ENCODE data around the gene CRYBG1.

Gene CRYBG1

DNA sequence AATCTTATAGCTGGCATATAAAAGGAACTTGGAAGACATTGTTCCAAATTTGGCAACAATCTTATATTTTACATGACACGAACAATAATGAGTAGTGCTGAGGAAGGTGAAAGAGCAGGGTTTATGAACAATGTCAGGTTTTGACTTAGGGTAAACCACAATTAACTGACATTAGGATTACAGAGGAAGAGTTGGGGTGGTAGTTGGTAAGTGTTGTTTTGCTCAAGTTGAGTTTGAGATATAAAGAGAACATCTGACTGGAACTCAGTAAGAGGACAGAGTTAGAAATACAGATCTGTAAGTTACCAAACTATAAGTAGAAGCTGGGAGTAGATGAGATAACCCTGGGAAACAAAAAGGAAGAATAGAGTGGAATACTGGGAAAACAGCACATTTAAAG lies 253.6 kb downstream of the CRYBG1 start:
- no peak overlapping the region for H3K4me3 ChIP-seq (ENCODE audit: low read depth, low read length)
- DNase-seq (ENCODE audit: low read depth), result no peak
- TF ChIP-seq MYC (IDR thresholded peaks at IDR 0.05; ENCODE audit: low read depth, low read length) (no peak), POLR2A (IDR thresholded peaks at IDR 0.05; ENCODE audit: extremely low read depth, insufficient read length) (no peak)
- TF ChIP-seq, protein P1, sequence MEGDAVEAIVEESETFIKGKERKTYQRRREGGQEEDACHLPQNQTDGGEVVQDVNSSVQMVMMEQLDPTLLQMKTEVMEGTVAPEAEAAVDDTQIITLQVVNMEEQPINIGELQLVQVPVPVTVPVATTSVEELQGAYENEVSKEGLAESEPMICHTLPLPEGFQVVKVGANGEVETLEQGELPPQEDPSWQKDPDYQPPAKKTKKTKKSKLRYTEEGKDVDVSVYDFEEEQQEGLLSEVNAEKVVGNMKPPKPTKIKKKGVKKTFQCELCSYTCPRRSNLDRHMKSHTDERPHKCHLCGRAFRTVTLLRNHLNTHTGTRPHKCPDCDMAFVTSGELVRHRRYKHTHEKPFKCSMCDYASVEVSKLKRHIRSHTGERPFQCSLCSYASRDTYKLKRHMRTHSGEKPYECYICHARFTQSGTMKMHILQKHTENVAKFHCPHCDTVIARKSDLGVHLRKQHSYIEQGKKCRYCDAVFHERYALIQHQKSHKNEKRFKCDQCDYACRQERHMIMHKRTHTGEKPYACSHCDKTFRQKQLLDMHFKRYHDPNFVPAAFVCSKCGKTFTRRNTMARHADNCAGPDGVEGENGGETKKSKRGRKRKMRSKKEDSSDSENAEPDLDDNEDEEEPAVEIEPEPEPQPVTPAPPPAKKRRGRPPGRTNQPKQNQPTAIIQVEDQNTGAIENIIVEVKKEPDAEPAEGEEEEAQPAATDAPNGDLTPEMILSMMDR (IDR thresholded peaks at IDR 0.05; ENCODE audit: low read depth, low read length), result no peak
- TF ChIP-seq, protein P2, sequence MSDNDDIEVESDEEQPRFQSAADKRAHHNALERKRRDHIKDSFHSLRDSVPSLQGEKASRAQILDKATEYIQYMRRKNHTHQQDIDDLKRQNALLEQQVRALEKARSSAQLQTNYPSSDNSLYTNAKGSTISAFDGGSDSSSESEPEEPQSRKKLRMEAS (IDR thresholded peaks at IDR 0.05; ENCODE audit: low read depth, low read length), result no peak

DNA sequence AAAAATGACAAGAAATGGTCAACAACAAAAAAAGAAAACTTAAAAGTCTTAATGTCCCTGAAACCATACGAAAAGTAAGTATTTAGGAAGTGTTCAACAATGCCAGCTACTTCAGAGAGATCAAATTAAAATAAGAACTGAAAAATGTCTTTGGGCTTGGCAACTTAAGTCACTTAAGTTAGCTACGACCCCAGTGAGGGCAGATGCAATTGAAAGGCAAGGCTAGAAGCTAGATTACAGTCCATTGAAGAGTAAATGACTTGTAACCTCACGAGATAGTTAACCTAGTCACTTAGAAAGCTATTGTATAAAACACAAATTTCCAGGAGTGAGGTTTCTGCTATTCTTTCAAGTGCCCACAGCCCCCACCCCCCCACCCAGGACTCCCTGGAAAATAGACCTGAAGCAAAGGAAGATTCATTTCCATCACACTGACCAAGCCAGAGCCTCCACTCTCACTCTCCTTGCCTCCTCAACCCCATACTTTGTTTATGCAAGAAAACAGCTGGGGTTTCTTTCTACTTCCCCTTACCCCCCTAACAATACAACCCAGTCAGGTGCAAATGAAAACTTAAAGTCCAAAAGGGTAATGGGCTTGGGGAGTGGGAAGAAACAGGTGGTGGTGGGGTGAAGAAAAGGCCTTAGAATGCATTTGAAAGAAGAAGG lies 254.2 kb downstream of the CRYBG1 start:
- TF ChIP-seq, protein P2 (IDR thresholded peaks at IDR 0.05; ENCODE audit: low read depth, low read length), result no peak
- no peak for TF ChIP-seq MYC (IDR thresholded peaks at IDR 0.05; ENCODE audit: low read depth, low read length)
- no peak for TF ChIP-seq POLR2A (IDR thresholded peaks at IDR 0.05; ENCODE audit: extremely low read depth, insufficient read length)
- TF ChIP-seq, protein P1 (IDR thresholded peaks at IDR 0.05; ENCODE audit: low read depth, low read length), result no peak
- no peak overlapping the region for H3K4me3 ChIP-seq (ENCODE audit: low read depth, low read length)
- DNase-seq (ENCODE audit: low read depth), result no peak

DNA sequence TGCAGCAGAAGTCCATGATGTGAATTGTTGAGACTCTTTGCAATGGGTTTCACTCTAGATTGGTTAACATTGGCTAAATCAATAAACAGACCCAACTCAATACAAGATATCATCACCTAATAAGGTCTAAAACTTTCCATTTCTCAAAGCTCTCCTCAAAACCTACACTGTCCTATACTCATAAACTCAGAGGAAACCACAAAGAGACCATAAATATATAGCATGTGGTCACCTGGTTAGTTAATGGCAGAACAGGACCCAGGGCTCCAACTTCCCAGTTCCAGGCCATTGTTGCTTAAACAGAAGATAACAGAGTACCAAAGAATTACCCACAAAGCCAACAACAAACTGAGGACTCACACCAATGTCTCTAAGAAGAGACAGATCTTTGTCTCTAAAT lies 256.8 kb downstream of the CRYBG1 start:
- peak; percentile 56 for DNase-seq (ENCODE audit: low read depth)
- no peak overlapping the region for H3K4me3 ChIP-seq (ENCODE audit: low read depth, low read length)
- TF ChIP-seq, protein P2 (IDR thresholded peaks at IDR 0.05; ENCODE audit: low read depth, low read length), result no peak
- TF ChIP-seq POLR2A (IDR thresholded peaks at IDR 0.05; ENCODE audit: extremely low read depth, insufficient read length) (no peak), MYC (IDR thresholded peaks at IDR 0.05; ENCODE audit: low read depth, low read length) (no peak)
- TF ChIP-seq, protein P1 (IDR thresholded peaks at IDR 0.05; ENCODE audit: low read depth, low read length), result no peak

DNA sequence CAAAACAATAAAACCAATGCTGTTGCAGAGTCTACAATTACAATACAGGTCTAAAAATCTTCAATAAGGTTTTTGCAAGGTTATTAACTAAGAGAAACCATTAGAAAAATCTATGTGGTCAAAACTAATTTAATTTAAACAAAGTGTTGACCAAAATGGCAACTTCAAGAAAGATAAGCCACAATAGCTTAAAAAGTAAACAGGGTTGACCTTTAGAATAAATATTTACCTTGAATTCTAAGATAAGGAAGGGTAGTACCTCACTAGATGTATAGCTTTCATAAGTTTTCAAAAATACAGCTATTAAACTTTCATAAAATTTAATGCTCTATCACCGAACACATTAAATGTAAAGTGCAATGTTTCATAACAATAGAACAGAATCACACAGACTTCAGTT lies 257.3 kb downstream of the CRYBG1 start:
- no peak for DNase-seq (ENCODE audit: low read depth)
- no peak overlapping the region for H3K4me3 ChIP-seq (ENCODE audit: low read depth, low read length)
- TF ChIP-seq POLR2A (IDR thresholded peaks at IDR 0.05; ENCODE audit: extremely low read depth, insufficient read length), result no peak
- no peak for TF ChIP-seq MYC (IDR thresholded peaks at IDR 0.05; ENCODE audit: low read depth, low read length)
- TF ChIP-seq, protein P1 (IDR thresholded peaks at IDR 0.05; ENCODE audit: low read depth, low read length), result no peak
- TF ChIP-seq, protein P2 (IDR thresholded peaks at IDR 0.05; ENCODE audit: low read depth, low read length), result no peak

DNA sequence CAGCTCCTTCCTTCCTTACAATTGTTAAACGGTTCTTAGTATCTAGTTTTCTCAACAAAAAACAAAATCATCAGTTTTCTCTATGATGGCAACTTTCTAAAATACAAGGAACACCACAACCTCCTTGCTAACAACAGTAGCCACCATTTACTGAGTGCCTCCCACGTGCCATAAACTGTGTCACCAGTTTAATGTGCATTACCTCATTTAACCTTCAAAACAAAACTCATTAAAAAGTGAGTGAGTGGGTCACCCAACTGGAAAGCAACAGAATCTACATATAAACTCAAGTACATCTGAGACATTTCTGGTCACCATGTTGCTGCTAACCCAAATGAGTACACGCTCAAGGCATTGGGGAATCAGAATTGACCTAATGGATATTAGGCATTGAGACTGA lies 257.8 kb downstream of the CRYBG1 start:
- no peak for TF ChIP-seq MYC (IDR thresholded peaks at IDR 0.05; ENCODE audit: low read depth, low read length)
- TF ChIP-seq, protein P1 (IDR thresholded peaks at IDR 0.05; ENCODE audit: low read depth, low read length), result no peak
- TF ChIP-seq, protein P2 (IDR thresholded peaks at IDR 0.05; ENCODE audit: low read depth, low read length), result no peak
- no peak for TF ChIP-seq POLR2A (IDR thresholded peaks at IDR 0.05; ENCODE audit: extremely low read depth, insufficient read length)
- H3K4me3 ChIP-seq (ENCODE audit: low read depth, low read length), result no peak overlapping the region
- peak; percentile 35 for DNase-seq (ENCODE audit: low read depth)
